K562 (cell line): Measurements from ENCODE around the gene ODR4. TPM values are rescaled to one million over a fixed set of nuclear protein-coding genes. Genes with fewer than 3 reads are reported as not detected.

ENCODE experiments used
- ARHGAP35 ChIP-seq: fragments of 450-650 bp; IDR thresholded peaks from 2 replicates; pipeline ENCODE4 v1.6.1; 2018; ENCODE audit not compliant: partially characterized antibody
- FIP1L1 ChIP-seq: fragments of 200-400 bp; formaldehyde crosslinking; IDR thresholded peaks from 2 replicates; pipeline ENCODE4 v1.6.1; 2018; ENCODE audit warnings: mild to moderate bottlenecking, low read depth, low read length; ENCODE audit not compliant: poor library complexity, severe bottlenecking
- FOXJ2 ChIP-seq: fragments of 200-800 bp; sonication (Bioruptor generic); IDR thresholded peaks from 2 replicates; pipeline ENCODE4 v1.6.1; 2016; ENCODE audit warnings: missing genetic modification characterization, missing compliant biosample characterization
- FOXM1 ChIP-seq, 2 experiments: fragments of 450-650 bp in 1 of 2; sonication (generic) in 1 of 2; formaldehyde crosslinking in 1 of 2; IDR thresholded peaks; 2 replicates each; pipeline versions ENCODE4 v1.6.1 to v1.9.0; 2017 to 2022; ENCODE audit warnings: low read depth in 2 of 2, mild to moderate bottlenecking in 2 of 2, missing genetic modification reagents in 1 of 2, moderate library complexity in 1 of 2
- KDM4B ChIP-seq, 2 experiments: fragments of 450-650 bp in 1 of 2; sonication (generic) in 1 of 2; IDR thresholded peaks; 2 replicates each; pipeline ENCODE4 v1.6.1; 2016 to 2017; ENCODE audit warnings: borderline replicate concordance in 2 of 2, antibody characterized with exemption in 1 of 2, low read depth in 1 of 2, mild to moderate bottlenecking in 1 of 2
- NFIX ChIP-seq: fragments of 250-450 bp; sonication (Bioruptor Pico); IDR thresholded peaks from 2 replicates; pipeline ENCODE4 v1.4.0; 2020; ENCODE audit warnings: low read depth, mild to moderate bottlenecking, moderate library complexity
- SMARCC2 ChIP-seq: fragments of 450-650 bp; IDR thresholded peaks from 2 replicates; pipeline ENCODE4 v1.6.1; 2017; ENCODE audit warnings: antibody characterized with exemption, moderate library complexity, mild to moderate bottlenecking, low read depth
- SOX6 ChIP-seq: fragments of 450-650 bp; IDR thresholded peaks from 2 replicates; pipeline ENCODE4 v1.6.1; 2014; ENCODE audit warnings: mild to moderate bottlenecking
- TRIM28 ChIP-seq: fragments of 450-650 bp; IDR thresholded peaks from 2 replicates; pipeline ENCODE4 v1.6.1; 2017
- TSC22D4 ChIP-seq: fragments of 450-650 bp; IDR thresholded peaks from 2 replicates; pipeline ENCODE4 v1.6.1; 2016; ENCODE audit warnings: missing genetic modification characterization, missing biosample characterization, control low read depth
- ZC3H8 ChIP-seq: fragments of 450-650 bp; IDR thresholded peaks from 2 replicates; pipeline ENCODE4 v1.6.1; 2017
- ZNF197 ChIP-seq: fragments of 200-800 bp; sonication (Bioruptor generic); IDR thresholded peaks from 2 replicates; pipeline ENCODE4 v1.6.1; 2016; ENCODE audit warnings: low read depth, missing genetic modification characterization, missing compliant biosample characterization
- ZNF583 ChIP-seq: fragments of 250-450 bp; sonication (Bioruptor Pico); IDR thresholded peaks from 2 replicates; pipeline ENCODE4 v1.4.0; 2020
- polyA plus RNA-seq, 8 experiments: library from polyadenylated mRNA; depleted of rRNA in 4 of 8; stranded (reverse) in 5 of 8; unstranded in 3 of 8; fragments of >200 nt; fragmentation: Nextera tagmentation in 2 of 8; fragmentation: Illumina TruSeq in 1 of 8; extraction: Ambion mirVana in 2 of 8; extraction: Trizol in 1 of 8; gene quantifications; 2 replicates each; pipeline versions ENCODE4 v1.2.1 to v1.2.3, GENCODE V29; 2011 to 2014; ENCODE audit warnings: inconsistent platforms in 1 of 8, missing spikeins in 1 of 8
- total RNA-seq, 7 experiments: library from RNA; depleted of rRNA in 6 of 7; stranded (reverse); fragments of >200 nt in 6 of 7; fragmentation: Illumina TruSeq in 2 of 7; extraction: Trizol in 2 of 7; gene quantifications; 2 replicates each; pipeline versions ENCODE4 v1.2.1 to v1.2.3, GENCODE V29; 2011 to 2021; ENCODE audit warnings: low replicate concordance in 1 of 7
- TF ChIP-seq, protein P1 (sequence below): fragments of 450-650 bp; formaldehyde crosslinking; IDR thresholded peaks from 2 replicates; pipeline ENCODE4 v1.4.0; 2020; ENCODE audit warnings: mild to moderate bottlenecking
- TF ChIP-seq, protein P2 (sequence below): sonication (generic); formaldehyde crosslinking; IDR thresholded peaks from 2 replicates; pipeline ENCODE4 v1.8.1; 2023; ENCODE audit warnings: mild to moderate bottlenecking, missing genetic modification reagents
- TF ChIP-seq, protein P3 (sequence below): fragments of 450-650 bp; IDR thresholded peaks from 2 replicates; pipeline ENCODE4 v1.6.1; 2017; ENCODE audit warnings: antibody characterized with exemption, mild to moderate bottlenecking
- TF ChIP-seq, protein P4 (sequence below): fragments of 450-650 bp; formaldehyde crosslinking; IDR thresholded peaks from 2 replicates; pipeline ENCODE4 v1.4.0; 2020; ENCODE audit warnings: mild to moderate bottlenecking, moderate library complexity
- TF ChIP-seq, protein P5 (sequence below): fragments of 450-650 bp; formaldehyde crosslinking; conservative IDR thresholded peaks from 2 replicates; pipeline ENCODE4 v1.4.0; 2022; ENCODE audit warnings: mild to moderate bottlenecking, missing genetic modification characterization

ODR4 gene
- total and polyA plus RNA-seq, 9 of the 15 experiments (the other 6 are each of a cell fraction or from before 2014, with no cell fraction given), result 23.1 to 63.9 (median 44.1) TPM

DNA sequence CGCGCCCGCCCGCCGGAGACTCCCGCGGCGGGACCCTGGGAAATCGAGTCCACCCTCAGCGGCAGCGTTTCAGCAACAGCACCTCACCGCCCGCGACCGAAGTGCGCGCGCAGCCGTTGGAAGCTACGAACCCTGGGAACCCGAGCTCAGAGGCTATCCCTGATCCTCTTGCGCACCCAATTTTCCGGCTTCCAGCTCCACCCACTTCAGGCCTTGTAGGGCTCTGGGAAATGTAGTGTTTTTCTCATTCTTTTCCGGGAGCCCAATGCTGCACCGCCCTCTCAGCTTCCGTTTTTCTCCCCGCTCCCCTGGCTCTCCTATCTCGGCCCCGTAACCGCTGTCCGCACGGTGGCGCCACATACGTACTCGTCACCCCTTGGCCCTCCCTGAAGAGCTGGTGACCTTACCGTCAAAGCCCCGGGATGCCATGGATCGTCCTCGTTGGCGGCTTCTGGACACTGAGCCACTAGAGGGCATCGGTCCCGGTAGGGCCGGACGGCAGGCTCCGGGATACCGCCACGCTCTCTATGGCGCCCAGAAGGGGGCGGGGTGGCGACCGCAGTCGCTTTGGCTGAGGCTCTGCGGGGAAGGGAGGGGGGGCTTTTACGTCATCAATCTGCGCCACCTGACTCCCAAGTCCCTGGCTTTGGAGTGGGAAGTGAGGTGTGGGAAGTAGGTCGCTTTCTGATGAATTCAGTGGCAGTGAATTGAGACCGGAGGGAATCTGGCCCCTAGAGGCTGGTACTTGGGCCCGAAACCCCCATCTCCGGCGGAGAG, at the start of gene ODR4, which contains the start of gene TPR (continued):
- TF ChIP-seq SMARCC2 (peak; percentile 79), FOXM1 (IDR thresholded peaks at IDR 0.05; ENCODE audit: low read depth) (peak; percentile 56), FOXM1 (CRISPR knock-in tag; IDR thresholded peaks at IDR 0.05; ENCODE audit: low read depth) (no peak), ZC3H8 (peak; percentile 78; the same call in 1 of the 2 replicates), ARHGAP35 (no peak), SOX6 (peak; percentile 81), FOXJ2 (tag) (peak; percentile 95), TRIM28 (peak; percentile 82), FIP1L1 (peak; percentile 69), ZNF197 (peak; percentile 81; the same call in 1 of the 2 replicates), NFIX (CRISPR knock-in tag) (no peak), KDM4B (IDR thresholded peaks at IDR 0.05; ENCODE audit: borderline replicate concordance in 2 of 2, low read depth in 1 of 2) (peak in 1 of 2 experiments; percentile 81; a peak in 1 of 4 replicates), TSC22D4 (tag) (no peak), ZNF583 (CRISPR knock-in tag) (0 out of 2 replicates have a peak, but pooled peaks have one; percentile 20)
- TF ChIP-seq, protein P1, sequence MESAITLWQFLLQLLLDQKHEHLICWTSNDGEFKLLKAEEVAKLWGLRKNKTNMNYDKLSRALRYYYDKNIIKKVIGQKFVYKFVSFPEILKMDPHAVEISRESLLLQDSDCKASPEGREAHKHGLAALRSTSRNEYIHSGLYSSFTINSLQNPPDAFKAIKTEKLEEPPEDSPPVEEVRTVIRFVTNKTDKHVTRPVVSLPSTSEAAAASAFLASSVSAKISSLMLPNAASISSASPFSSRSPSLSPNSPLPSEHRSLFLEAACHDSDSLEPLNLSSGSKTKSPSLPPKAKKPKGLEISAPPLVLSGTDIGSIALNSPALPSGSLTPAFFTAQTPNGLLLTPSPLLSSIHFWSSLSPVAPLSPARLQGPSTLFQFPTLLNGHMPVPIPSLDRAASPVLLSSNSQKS (CRISPR knock-in tag), result no peak
- TF ChIP-seq, protein P2, sequence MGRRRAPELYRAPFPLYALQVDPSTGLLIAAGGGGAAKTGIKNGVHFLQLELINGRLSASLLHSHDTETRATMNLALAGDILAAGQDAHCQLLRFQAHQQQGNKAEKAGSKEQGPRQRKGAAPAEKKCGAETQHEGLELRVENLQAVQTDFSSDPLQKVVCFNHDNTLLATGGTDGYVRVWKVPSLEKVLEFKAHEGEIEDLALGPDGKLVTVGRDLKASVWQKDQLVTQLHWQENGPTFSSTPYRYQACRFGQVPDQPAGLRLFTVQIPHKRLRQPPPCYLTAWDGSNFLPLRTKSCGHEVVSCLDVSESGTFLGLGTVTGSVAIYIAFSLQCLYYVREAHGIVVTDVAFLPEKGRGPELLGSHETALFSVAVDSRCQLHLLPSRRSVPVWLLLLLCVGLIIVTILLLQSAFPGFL (CRISPR knock-in tag), result peak; percentile 90
- TF ChIP-seq, protein P3, sequence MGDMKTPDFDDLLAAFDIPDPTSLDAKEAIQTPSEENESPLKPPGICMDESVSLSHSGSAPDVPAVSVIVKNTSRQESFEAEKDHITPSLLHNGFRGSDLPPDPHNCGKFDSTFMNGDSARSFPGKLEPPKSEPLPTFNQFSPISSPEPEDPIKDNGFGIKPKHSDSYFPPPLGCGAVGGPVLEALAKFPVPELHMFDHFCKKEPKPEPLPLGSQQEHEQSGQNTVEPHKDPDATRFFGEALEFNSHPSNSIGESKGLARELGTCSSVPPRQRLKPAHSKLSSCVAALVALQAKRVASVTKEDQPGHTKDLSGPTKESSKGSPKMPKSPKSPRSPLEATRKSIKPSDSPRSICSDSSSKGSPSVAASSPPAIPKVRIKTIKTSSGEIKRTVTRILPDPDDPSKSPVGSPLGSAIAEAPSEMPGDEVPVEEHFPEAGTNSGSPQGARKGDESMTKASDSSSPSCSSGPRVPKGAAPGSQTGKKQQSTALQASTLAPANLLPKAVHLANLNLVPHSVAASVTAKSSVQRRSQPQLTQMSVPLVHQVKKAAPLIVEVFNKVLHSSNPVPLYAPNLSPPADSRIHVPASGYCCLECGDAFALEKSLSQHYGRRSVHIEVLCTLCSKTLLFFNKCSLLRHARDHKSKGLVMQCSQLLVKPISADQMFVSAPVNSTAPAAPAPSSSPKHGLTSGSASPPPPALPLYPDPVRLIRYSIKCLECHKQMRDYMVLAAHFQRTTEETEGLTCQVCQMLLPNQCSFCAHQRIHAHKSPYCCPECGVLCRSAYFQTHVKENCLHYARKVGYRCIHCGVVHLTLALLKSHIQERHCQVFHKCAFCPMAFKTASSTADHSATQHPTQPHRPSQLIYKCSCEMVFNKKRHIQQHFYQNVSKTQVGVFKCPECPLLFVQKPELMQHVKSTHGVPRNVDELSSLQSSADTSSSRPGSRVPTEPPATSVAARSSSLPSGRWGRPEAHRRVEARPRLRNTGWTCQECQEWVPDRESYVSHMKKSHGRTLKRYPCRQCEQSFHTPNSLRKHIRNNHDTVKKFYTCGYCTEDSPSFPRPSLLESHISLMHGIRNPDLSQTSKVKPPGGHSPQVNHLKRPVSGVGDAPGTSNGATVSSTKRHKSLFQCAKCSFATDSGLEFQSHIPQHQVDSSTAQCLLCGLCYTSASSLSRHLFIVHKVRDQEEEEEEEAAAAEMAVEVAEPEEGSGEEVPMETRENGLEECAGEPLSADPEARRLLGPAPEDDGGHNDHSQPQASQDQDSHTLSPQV, result peak; percentile 40; the same call in 1 of the 2 replicates
- TF ChIP-seq, protein P4, sequence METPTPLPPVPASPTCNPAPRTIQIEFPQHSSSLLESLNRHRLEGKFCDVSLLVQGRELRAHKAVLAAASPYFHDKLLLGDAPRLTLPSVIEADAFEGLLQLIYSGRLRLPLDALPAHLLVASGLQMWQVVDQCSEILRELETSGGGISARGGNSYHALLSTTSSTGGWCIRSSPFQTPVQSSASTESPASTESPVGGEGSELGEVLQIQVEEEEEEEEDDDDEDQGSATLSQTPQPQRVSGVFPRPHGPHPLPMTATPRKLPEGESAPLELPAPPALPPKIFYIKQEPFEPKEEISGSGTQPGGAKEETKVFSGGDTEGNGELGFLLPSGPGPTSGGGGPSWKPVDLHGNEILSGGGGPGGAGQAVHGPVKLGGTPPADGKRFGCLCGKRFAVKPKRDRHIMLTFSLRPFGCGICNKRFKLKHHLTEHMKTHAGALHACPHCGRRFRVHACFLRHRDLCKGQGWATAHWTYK (CRISPR knock-in tag), result peak; percentile 60; the same call in 1 of the 2 replicates
- TF ChIP-seq, protein P5, sequence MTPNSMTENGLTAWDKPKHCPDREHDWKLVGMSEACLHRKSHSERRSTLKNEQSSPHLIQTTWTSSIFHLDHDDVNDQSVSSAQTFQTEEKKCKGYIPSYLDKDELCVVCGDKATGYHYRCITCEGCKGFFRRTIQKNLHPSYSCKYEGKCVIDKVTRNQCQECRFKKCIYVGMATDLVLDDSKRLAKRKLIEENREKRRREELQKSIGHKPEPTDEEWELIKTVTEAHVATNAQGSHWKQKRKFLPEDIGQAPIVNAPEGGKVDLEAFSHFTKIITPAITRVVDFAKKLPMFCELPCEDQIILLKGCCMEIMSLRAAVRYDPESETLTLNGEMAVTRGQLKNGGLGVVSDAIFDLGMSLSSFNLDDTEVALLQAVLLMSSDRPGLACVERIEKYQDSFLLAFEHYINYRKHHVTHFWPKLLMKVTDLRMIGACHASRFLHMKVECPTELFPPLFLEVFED (CRISPR knock-in tag), result peak; percentile 73; the same call in 1 of the 2 replicates
